NT2/D1 (cell line): Measurements from ENCODE around the gene ZNF557.
"Not testable (repeated sequence)": the region's sequence is repeated elsewhere in the genome, so short reads cannot be mapped to it uniquely, and the experiment has no call there.

ENCODE experiments used
- SUZ12 ChIP-seq: IDR thresholded peaks from 2 replicates; pipeline ENCODE4 v1.6.1; 2011; ENCODE audit not compliant: insufficient read length, insufficient read depth; ENCODE audit errors: extremely low read depth
- YY1 ChIP-seq: IDR thresholded peaks from 2 replicates; pipeline ENCODE4 v1.6.1; 2011; ENCODE audit not compliant: insufficient read length, insufficient read depth
- ZNF274 ChIP-seq: IDR thresholded peaks from 2 replicates; pipeline ENCODE4 v1.6.1; 2011; ENCODE audit warnings: mild to moderate bottlenecking, low read depth, low read length

DNA sequence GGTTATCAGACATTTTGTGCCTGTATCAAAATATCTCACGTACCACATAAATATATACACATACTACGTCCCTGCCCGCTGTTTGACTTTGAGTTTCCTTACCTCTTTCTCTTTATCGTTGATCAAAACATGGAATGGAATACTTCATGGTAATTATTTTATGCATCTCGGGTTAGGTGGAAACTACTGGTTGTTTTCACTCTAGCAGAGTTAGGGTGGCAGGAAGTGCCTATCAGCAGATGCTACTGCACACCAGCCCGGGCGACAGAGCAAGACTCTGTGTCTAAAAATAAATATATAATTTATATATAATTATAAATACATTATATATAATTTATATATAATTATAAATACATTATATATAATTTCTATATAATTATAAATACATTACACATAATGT lies 16.6 kb upstream of the ZNF557 start:
- TF ChIP-seq ZNF274, YY1, SUZ12: not testable (repeated sequence)
